ENCODE measurements around the gene DMRTA1. TPM values are rescaled to one million over a fixed set of nuclear protein-coding genes. Genes with fewer than 3 reads are reported as not detected.

Gene DMRTA1
- total RNA-seq, 1 experiment from 2014 or later, result 1.5 TPM

DNA sequence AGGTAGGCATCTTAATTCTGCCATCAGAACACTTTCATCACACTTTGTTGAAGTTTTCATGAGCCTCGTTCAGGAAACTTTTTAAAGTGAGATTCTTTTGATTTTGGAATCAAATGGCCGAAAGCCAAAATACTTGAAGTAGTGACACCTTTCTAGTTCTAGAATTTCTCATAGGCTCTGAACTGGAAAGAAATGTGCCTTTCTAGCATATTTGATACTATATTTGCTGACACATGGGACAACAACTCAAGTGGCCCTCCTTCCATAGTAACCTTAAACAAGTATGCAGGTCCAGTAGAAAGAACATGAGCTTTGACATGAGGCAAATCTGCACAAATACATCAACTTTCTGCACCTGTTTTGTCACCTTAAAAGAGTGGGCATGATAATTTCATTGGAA, 22.0 kb upstream of the DMRTA1 start:
- Histone ChIP-seq H2AFZ (ENCODE audit: low read length) (no peak overlapping the region), H3K4me1 (ENCODE audit: insufficient read depth, low read length) (no peaks in the 10 kb centered on the region), H3F3A (ENCODE audit: low read length, unreplicated experiment) (no peaks in the 10 kb centered on the region), H3K9ac (ENCODE audit: low read length) (no peak overlapping the region), H3K79me2 (ENCODE audit: low read length) (no peaks in the 10 kb centered on the region), H3K4me3 (ENCODE audit: low read length) (no peak overlapping the region), H3K9me3 (ENCODE audit: low read length) (no peaks in the 10 kb centered on the region), H4K20me1 (ENCODE audit: low read length) (no peaks in the 10 kb centered on the region), H3K4me2 (ENCODE audit: low read length) (no peak overlapping the region), H3K27me3 (ENCODE audit: low read length) (no peaks in the 10 kb centered on the region), H3K9me2 (replicated peaks; ENCODE audit: low read length) (no peaks in the 10 kb centered on the region), H3K36me3 (ENCODE audit: low read depth, low read length) (no peaks in the 10 kb centered on the region), H3K27ac (ENCODE audit: low read length) (no peak overlapping the region)
- ChIA-PET POLR2A (ENCODE audit: unreplicated experiment) (no interaction called here), CTCF (no interaction called here)
- ATAC-seq (no peak), DNase-seq (no peak)
- no peak for TF ChIP-seq EZH2 (IDR thresholded peaks at IDR 0.05; ENCODE audit: low read length, unreplicated experiment)
- TF ChIP-seq EZH2phosphoT487 (IDR thresholded peaks at IDR 0.05; ENCODE audit: borderline replicate concordance, low read length), result no peak
- TF ChIP-seq, protein P1, sequence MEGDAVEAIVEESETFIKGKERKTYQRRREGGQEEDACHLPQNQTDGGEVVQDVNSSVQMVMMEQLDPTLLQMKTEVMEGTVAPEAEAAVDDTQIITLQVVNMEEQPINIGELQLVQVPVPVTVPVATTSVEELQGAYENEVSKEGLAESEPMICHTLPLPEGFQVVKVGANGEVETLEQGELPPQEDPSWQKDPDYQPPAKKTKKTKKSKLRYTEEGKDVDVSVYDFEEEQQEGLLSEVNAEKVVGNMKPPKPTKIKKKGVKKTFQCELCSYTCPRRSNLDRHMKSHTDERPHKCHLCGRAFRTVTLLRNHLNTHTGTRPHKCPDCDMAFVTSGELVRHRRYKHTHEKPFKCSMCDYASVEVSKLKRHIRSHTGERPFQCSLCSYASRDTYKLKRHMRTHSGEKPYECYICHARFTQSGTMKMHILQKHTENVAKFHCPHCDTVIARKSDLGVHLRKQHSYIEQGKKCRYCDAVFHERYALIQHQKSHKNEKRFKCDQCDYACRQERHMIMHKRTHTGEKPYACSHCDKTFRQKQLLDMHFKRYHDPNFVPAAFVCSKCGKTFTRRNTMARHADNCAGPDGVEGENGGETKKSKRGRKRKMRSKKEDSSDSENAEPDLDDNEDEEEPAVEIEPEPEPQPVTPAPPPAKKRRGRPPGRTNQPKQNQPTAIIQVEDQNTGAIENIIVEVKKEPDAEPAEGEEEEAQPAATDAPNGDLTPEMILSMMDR (conservative IDR thresholded peaks at IDR 0.05; ENCODE audit: low read depth, low read length), result no peak
- intact Hi-C loops (cut with micrococcal nuclease), result no loop called here
- no TSS peak for BruUV-seq (replicated peaks)

DNA sequence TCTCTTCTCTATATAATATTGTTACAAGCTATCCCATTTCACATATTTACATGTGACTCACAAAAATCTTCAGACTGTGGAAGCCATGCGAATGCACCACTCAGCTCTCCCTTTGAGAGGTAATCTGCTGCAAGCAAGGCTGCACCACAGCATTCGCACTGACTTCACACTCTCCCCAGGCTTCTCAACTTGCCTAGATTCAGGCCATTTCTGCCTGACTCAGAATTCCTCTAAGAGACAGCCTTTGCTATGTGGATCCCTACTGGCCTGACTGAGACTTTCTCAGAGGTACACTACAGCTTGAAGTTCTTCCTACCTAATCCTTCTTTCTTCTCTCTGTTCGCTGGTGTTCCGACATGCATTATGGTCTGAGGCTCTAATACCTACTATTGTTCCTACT, 21.1 kb upstream of the DMRTA1 start:
- no peak for ATAC-seq
- DNase-seq, result no peak
- H3K9me3 ChIP-seq (ENCODE audit: low read length), result no peaks in the 10 kb centered on the region
- CTCF ChIA-PET, result no interaction called here
- no peak overlapping the region for H3K4me2 ChIP-seq (ENCODE audit: low read length)
- no peaks in the 10 kb centered on the region for H3K27me3 ChIP-seq (ENCODE audit: low read length)
- H3K79me2 ChIP-seq (ENCODE audit: low read length), result no peaks in the 10 kb centered on the region
- no peaks in the 10 kb centered on the region for H3K9me2 ChIP-seq (replicated peaks; ENCODE audit: low read length)
- intact Hi-C loops (cut with micrococcal nuclease), result no loop called here
- no peaks in the 10 kb centered on the region for H4K20me1 ChIP-seq (ENCODE audit: low read length)
- H3K27ac ChIP-seq (ENCODE audit: low read length), result no peak overlapping the region
- POLR2A ChIA-PET (ENCODE audit: unreplicated experiment), result no interaction called here
- no peak for TF ChIP-seq EZH2phosphoT487 (IDR thresholded peaks at IDR 0.05; ENCODE audit: borderline replicate concordance, low read length)
- TF ChIP-seq EZH2 (IDR thresholded peaks at IDR 0.05; ENCODE audit: low read length, unreplicated experiment), result no peak
- TF ChIP-seq, protein P1 (conservative IDR thresholded peaks at IDR 0.05; ENCODE audit: low read depth, low read length), result no peak
- H3K36me3 ChIP-seq (ENCODE audit: low read depth, low read length), result no peaks in the 10 kb centered on the region
- H2AFZ ChIP-seq (ENCODE audit: low read length), result no peak overlapping the region
- H3K9ac ChIP-seq (ENCODE audit: low read length), result no peak overlapping the region
- no peak overlapping the region for H3K4me3 ChIP-seq (ENCODE audit: low read length)
- H3K4me1 ChIP-seq (ENCODE audit: insufficient read depth, low read length), result no peaks in the 10 kb centered on the region
- no peaks in the 10 kb centered on the region for H3F3A ChIP-seq (ENCODE audit: low read length, unreplicated experiment)
- no TSS peak for BruUV-seq (replicated peaks)

DNA sequence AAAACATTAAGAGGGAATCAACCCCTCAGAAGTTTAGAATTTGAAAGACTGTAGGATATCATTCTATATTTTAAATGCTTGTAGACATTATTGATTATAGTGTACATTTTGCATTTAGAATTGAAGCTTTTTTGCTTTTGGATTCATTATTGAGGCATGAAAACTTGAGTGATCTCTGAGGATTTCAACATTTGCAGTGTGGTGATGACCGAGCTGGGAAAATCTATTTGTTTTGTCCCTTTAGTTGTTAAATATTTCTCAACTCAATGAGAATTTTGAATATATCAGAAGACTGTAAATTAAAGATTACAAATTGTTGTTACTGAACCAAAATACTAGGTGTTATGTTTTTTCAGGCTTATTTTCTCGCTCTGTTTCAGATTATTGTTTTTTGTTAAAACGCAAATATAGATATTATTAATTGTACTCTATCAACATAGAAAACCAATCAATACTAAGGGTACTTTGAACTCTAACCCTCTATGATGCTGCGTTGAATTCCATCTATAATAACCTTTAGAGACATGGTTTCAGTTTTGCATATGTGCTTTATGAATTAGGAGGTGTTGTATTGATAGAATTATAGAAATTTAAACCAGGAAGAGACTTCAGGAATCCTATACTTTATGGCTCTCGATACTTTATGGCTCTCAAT, 19.3 kb upstream of the DMRTA1 start:
- ATAC-seq, result no peak
- no TSS peak for BruUV-seq (replicated peaks)
- Histone ChIP-seq H3K36me3 (ENCODE audit: low read depth, low read length) (no peaks in the 10 kb centered on the region), H3K79me2 (ENCODE audit: low read length) (no peaks in the 10 kb centered on the region), H4K20me1 (ENCODE audit: low read length) (no peaks in the 10 kb centered on the region), H3K4me1 (ENCODE audit: insufficient read depth, low read length) (no peaks in the 10 kb centered on the region), H3K9me2 (replicated peaks; ENCODE audit: low read length) (no peaks in the 10 kb centered on the region), H2AFZ (ENCODE audit: low read length) (no peak overlapping the region), H3K4me2 (ENCODE audit: low read length) (no peak overlapping the region), H3K4me3 (ENCODE audit: low read length) (no peak overlapping the region), H3K27me3 (ENCODE audit: low read length) (no peaks in the 10 kb centered on the region), H3K9ac (ENCODE audit: low read length) (no peak overlapping the region), H3K27ac (ENCODE audit: low read length) (no peak overlapping the region), H3K9me3 (ENCODE audit: low read length) (no peaks in the 10 kb centered on the region), H3F3A (ENCODE audit: low read length, unreplicated experiment) (no peaks in the 10 kb centered on the region)
- no peak for DNase-seq
- CTCF ChIA-PET, result no interaction called here
- intact Hi-C loops (cut with micrococcal nuclease), result no loop called here
- POLR2A ChIA-PET (ENCODE audit: unreplicated experiment), result no interaction called here
- no peak for TF ChIP-seq EZH2phosphoT487 (IDR thresholded peaks at IDR 0.05; ENCODE audit: borderline replicate concordance, low read length)
- TF ChIP-seq EZH2 (IDR thresholded peaks at IDR 0.05; ENCODE audit: low read length, unreplicated experiment), result no peak
- TF ChIP-seq, protein P1 (conservative IDR thresholded peaks at IDR 0.05; ENCODE audit: low read depth, low read length), result no peak

All from PC-3 (cell line).